ENCODE results near the gene LRGUK.

LRGUK gene

DNA sequence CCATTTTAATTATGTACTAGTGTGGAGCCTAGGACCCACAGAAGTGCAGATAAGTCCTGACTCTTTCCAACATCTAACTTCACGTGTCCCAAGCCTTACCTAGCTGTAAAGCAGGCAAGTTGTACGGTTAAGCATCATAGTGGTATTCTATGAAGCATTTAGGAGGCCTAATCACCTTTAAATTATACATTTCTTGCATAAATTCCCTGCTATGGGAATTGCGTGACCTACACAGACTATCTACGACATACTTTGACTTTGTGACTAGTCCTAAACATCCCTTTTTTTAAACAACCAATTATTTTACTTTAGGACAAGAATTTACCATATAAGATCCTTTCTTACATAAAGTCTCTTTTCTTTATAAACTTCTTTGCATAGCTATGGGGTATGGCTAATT, 37.7 kb upstream of the LRGUK start:
- no peak overlapping the region for H3K27ac ChIP-seq (ENCODE audit: low read depth, low read length)
- H2AFZ ChIP-seq (ENCODE audit: low read length, unreplicated experiment) = no peak overlapping the region
- H3K79me2 ChIP-seq (ENCODE audit: control insufficient read depth, insufficient read depth, low read length, unreplicated experiment) = no peaks in the 10 kb centered on the region
- H3K27me3 ChIP-seq (ENCODE audit: insufficient read depth, low read length) = no peaks in the 10 kb centered on the region
- no peak overlapping the region for H3K4me3 ChIP-seq (ENCODE audit: low read depth, low read length)
- no peaks in the 10 kb centered on the region for H3K4me1 ChIP-seq (ENCODE audit: control insufficient read depth, insufficient read depth, low read length, unreplicated experiment)
- no peaks in the 10 kb centered on the region for H3K36me3 ChIP-seq (ENCODE audit: insufficient read depth, low read length)

DNA sequence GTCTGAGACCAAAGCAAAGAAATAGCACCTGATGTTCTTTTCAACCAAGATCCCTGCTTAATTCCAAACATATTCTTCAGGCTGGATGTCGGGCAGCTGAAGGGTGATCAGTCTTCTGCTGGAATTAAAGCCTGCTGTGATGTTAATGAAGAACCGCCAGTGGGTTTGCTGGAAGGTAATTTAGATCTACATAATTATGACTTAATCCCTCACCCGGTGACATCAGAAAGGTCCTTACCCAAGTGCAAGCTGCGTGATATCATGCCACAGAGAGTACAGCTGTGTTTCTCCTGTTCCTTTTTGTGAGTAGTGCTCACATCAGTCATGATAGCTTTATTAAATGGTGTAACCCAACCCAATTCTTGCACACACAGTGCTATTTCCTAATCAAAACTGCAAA, 29.1 kb upstream of the LRGUK start:
- Histone ChIP-seq H3K4me3 (ENCODE audit: low read depth, low read length) (no peak overlapping the region), H3K4me1 (ENCODE audit: control insufficient read depth, insufficient read depth, low read length, unreplicated experiment) (no peaks in the 10 kb centered on the region), H2AFZ (ENCODE audit: low read length, unreplicated experiment) (no peak overlapping the region), H3K27me3 (ENCODE audit: insufficient read depth, low read length) (peaks cover 7% of the 10 kb centered on the region; the same call in 1 of the 2 replicates), H3K36me3 (ENCODE audit: insufficient read depth, low read length) (no peaks in the 10 kb centered on the region), H3K27ac (ENCODE audit: low read depth, low read length) (no peak overlapping the region), H3K79me2 (ENCODE audit: control insufficient read depth, insufficient read depth, low read length, unreplicated experiment) (no peaks in the 10 kb centered on the region)

DNA sequence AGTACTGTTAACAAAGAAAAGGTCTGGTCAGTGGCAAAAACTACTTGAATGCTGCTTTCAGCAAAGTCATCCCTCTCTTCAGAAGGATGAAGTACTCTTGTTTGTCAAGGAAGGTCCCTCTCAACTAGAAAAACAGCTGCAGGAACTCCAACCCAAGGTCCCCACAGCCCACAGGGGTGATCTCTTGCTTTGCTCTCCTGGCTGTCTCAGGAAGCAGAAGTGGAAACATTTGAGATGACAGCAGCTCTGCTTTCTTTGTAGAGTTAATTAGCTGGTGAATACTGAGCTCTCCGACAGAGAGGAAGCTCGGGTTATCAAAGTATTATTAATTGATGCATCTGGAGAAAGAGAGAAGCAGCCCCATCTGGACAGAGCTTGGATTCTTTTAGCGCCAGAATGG, 25.4 kb upstream of the LRGUK start:
- H3K79me2 ChIP-seq (ENCODE audit: control insufficient read depth, insufficient read depth, low read length, unreplicated experiment) = no peaks in the 10 kb centered on the region
- H3K36me3 ChIP-seq (ENCODE audit: insufficient read depth, low read length) = no peaks in the 10 kb centered on the region
- no peak overlapping the region for H3K27ac ChIP-seq (ENCODE audit: low read depth, low read length)
- H3K27me3 ChIP-seq (ENCODE audit: insufficient read depth, low read length) = peaks cover 4% of the 10 kb centered on the region; the same call in 1 of the 2 replicates
- H3K4me3 ChIP-seq (ENCODE audit: low read depth, low read length) = no peak overlapping the region
- H2AFZ ChIP-seq (ENCODE audit: low read length, unreplicated experiment) = no peak overlapping the region
- H3K4me1 ChIP-seq (ENCODE audit: control insufficient read depth, insufficient read depth, low read length, unreplicated experiment) = no peaks in the 10 kb centered on the region

GRCh38 chr7:134104166-134104565, 23.0 kb upstream of the LRGUK start:
- H3K4me1 ChIP-seq (ENCODE audit: control insufficient read depth, insufficient read depth, low read length, unreplicated experiment) = no peaks in the 10 kb centered on the region
- no peaks in the 10 kb centered on the region for H3K36me3 ChIP-seq (ENCODE audit: insufficient read depth, low read length)
- H3K79me2 ChIP-seq (ENCODE audit: control insufficient read depth, insufficient read depth, low read length, unreplicated experiment) = no peaks in the 10 kb centered on the region
- H3K27ac ChIP-seq (ENCODE audit: low read depth, low read length) = no peak overlapping the region
- no peak overlapping the region for H2AFZ ChIP-seq (ENCODE audit: low read length, unreplicated experiment)
- no peak overlapping the region for H3K4me3 ChIP-seq (ENCODE audit: low read depth, low read length)
- no peaks in the 10 kb centered on the region for H3K27me3 ChIP-seq (ENCODE audit: insufficient read depth, low read length)

GRCh38 chr7:134105841-134106240, 21.3 kb upstream of the LRGUK start:
- no peaks in the 10 kb centered on the region for H3K27me3 ChIP-seq (ENCODE audit: insufficient read depth, low read length)
- no peak overlapping the region for H2AFZ ChIP-seq (ENCODE audit: low read length, unreplicated experiment)
- no peaks in the 10 kb centered on the region for H3K79me2 ChIP-seq (ENCODE audit: control insufficient read depth, insufficient read depth, low read length, unreplicated experiment)
- no peak overlapping the region for H3K27ac ChIP-seq (ENCODE audit: low read depth, low read length)
- H3K36me3 ChIP-seq (ENCODE audit: insufficient read depth, low read length) = no peaks in the 10 kb centered on the region
- H3K4me1 ChIP-seq (ENCODE audit: control insufficient read depth, insufficient read depth, low read length, unreplicated experiment) = no peaks in the 10 kb centered on the region
- no peak overlapping the region for H3K4me3 ChIP-seq (ENCODE audit: low read depth, low read length)

GRCh38 chr7:134108802-134109201, 18.3 kb upstream of the LRGUK start:
- Histone ChIP-seq H3K36me3 (ENCODE audit: insufficient read depth, low read length) (no peaks in the 10 kb centered on the region), H2AFZ (ENCODE audit: low read length, unreplicated experiment) (no peak overlapping the region), H3K79me2 (ENCODE audit: control insufficient read depth, insufficient read depth, low read length, unreplicated experiment) (no peaks in the 10 kb centered on the region), H3K27ac (ENCODE audit: low read depth, low read length) (no peak overlapping the region), H3K27me3 (ENCODE audit: insufficient read depth, low read length) (no peaks in the 10 kb centered on the region), H3K4me3 (ENCODE audit: low read depth, low read length) (no peak overlapping the region), H3K4me1 (ENCODE audit: control insufficient read depth, insufficient read depth, low read length, unreplicated experiment) (no peaks in the 10 kb centered on the region)

GRCh38 chr7:134113655-134114054, 13.5 kb upstream of the LRGUK start:
- H3K4me1 ChIP-seq (ENCODE audit: control insufficient read depth, insufficient read depth, low read length, unreplicated experiment) = no peaks in the 10 kb centered on the region
- no peaks in the 10 kb centered on the region for H3K79me2 ChIP-seq (ENCODE audit: control insufficient read depth, insufficient read depth, low read length, unreplicated experiment)
- H2AFZ ChIP-seq (ENCODE audit: low read length, unreplicated experiment) = no peak overlapping the region
- no peaks in the 10 kb centered on the region for H3K27me3 ChIP-seq (ENCODE audit: insufficient read depth, low read length)
- H3K4me3 ChIP-seq (ENCODE audit: low read depth, low read length) = no peak overlapping the region
- no peaks in the 10 kb centered on the region for H3K36me3 ChIP-seq (ENCODE audit: insufficient read depth, low read length)
- H3K27ac ChIP-seq (ENCODE audit: low read depth, low read length) = no peak overlapping the region

GRCh38 chr7:134114992-134115391, 12.1 kb upstream of the LRGUK start:
- Histone ChIP-seq H3K4me1 (ENCODE audit: control insufficient read depth, insufficient read depth, low read length, unreplicated experiment) (no peaks in the 10 kb centered on the region), H2AFZ (ENCODE audit: low read length, unreplicated experiment) (no peak overlapping the region), H3K79me2 (ENCODE audit: control insufficient read depth, insufficient read depth, low read length, unreplicated experiment) (no peaks in the 10 kb centered on the region), H3K4me3 (ENCODE audit: low read depth, low read length) (no peak overlapping the region), H3K27me3 (ENCODE audit: insufficient read depth, low read length) (no peaks in the 10 kb centered on the region), H3K27ac (ENCODE audit: low read depth, low read length) (no peak overlapping the region), H3K36me3 (ENCODE audit: insufficient read depth, low read length) (no peaks in the 10 kb centered on the region)

GRCh38 chr7:134120405-134120804, 6.7 kb upstream of the LRGUK start:
- Histone ChIP-seq H3K79me2 (ENCODE audit: control insufficient read depth, insufficient read depth, low read length, unreplicated experiment) (no peaks in the 10 kb centered on the region), H2AFZ (ENCODE audit: low read length, unreplicated experiment) (no peak overlapping the region), H3K4me1 (ENCODE audit: control insufficient read depth, insufficient read depth, low read length, unreplicated experiment) (no peaks in the 10 kb centered on the region), H3K27ac (ENCODE audit: low read depth, low read length) (no peak overlapping the region), H3K36me3 (ENCODE audit: insufficient read depth, low read length) (no peaks in the 10 kb centered on the region), H3K27me3 (ENCODE audit: insufficient read depth, low read length) (peaks cover 29% of the 10 kb centered on the region), H3K4me3 (ENCODE audit: low read depth, low read length) (no peak overlapping the region)

GRCh38 chr7:134121632-134122139, 5.5 kb upstream of the LRGUK start:
- Histone ChIP-seq H2AFZ (ENCODE audit: low read length, unreplicated experiment) (no peak overlapping the region), H3K27ac (ENCODE audit: low read depth, low read length) (no peak overlapping the region), H3K27me3 (ENCODE audit: insufficient read depth, low read length) (peaks cover 34% of the 10 kb centered on the region), H3K36me3 (ENCODE audit: insufficient read depth, low read length) (no peaks in the 10 kb centered on the region), H3K79me2 (ENCODE audit: control insufficient read depth, insufficient read depth, low read length, unreplicated experiment) (no peaks in the 10 kb centered on the region), H3K4me1 (ENCODE audit: control insufficient read depth, insufficient read depth, low read length, unreplicated experiment) (no peaks in the 10 kb centered on the region), H3K4me3 (ENCODE audit: low read depth, low read length) (no peak overlapping the region)

DNA sequence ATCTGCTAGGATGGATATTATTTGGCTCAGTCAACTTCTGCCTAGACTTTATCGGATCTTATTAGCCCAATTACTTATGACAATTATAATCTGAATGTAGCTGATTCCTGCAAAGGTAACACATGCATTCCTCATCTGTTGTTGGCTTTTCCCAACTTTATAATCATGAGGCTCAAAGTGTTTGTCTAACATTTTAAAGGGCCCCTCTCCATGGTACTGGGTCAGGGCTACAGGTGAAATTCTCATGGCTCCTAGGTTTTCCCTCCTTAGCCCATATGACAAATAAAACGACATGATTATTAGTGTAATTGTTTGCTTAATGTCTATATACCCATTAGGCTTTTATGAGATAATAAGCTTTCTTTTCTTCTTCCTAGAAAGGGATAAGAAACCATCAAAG, 4.2 kb upstream of the LRGUK start:
- H3K79me2 ChIP-seq (ENCODE audit: control insufficient read depth, insufficient read depth, low read length, unreplicated experiment) = no peaks in the 10 kb centered on the region
- peaks cover 37% of the 10 kb centered on the region for H3K27me3 ChIP-seq (ENCODE audit: insufficient read depth, low read length)
- H3K27ac ChIP-seq (ENCODE audit: low read depth, low read length) = no peak overlapping the region
- H3K36me3 ChIP-seq (ENCODE audit: insufficient read depth, low read length) = no peaks in the 10 kb centered on the region
- H3K4me1 ChIP-seq (ENCODE audit: control insufficient read depth, insufficient read depth, low read length, unreplicated experiment) = no peaks in the 10 kb centered on the region
- H3K4me3 ChIP-seq (ENCODE audit: low read depth, low read length) = no peak overlapping the region
- no peak overlapping the region for H2AFZ ChIP-seq (ENCODE audit: low read length, unreplicated experiment)
